ENCODE results near the gene C6orf120. TPM values are rescaled to one million over a fixed set of nuclear protein-coding genes. Genes with fewer than 3 reads are reported as not detected.

Gene C6orf120
- total and polyA plus RNA-seq, 10 donors = 6.7 to 39.5 (median 22.2) TPM

DNA sequence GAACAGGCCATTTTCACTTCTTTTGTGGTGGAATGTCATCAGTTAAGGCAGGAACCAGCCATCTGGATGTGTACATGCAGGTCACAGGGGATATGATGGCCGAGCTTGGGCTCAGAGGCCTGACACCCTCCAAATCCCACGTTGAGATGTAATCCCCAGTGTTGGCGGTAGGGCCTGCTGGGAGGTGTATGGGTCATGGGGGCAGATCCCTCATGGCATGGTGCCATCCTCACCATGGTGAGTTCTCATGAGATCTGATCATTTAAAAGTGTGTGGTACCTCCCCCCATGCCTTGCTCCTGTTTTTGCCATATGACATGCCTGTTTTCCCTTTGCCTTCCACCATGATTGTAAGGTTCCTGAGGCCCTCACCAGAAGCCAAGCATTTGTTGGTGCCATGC, 26.9 kb upstream of the C6orf120 start:
- no peak overlapping the region for H3K4me3 ChIP-seq
- TF ChIP-seq, protein P1, sequence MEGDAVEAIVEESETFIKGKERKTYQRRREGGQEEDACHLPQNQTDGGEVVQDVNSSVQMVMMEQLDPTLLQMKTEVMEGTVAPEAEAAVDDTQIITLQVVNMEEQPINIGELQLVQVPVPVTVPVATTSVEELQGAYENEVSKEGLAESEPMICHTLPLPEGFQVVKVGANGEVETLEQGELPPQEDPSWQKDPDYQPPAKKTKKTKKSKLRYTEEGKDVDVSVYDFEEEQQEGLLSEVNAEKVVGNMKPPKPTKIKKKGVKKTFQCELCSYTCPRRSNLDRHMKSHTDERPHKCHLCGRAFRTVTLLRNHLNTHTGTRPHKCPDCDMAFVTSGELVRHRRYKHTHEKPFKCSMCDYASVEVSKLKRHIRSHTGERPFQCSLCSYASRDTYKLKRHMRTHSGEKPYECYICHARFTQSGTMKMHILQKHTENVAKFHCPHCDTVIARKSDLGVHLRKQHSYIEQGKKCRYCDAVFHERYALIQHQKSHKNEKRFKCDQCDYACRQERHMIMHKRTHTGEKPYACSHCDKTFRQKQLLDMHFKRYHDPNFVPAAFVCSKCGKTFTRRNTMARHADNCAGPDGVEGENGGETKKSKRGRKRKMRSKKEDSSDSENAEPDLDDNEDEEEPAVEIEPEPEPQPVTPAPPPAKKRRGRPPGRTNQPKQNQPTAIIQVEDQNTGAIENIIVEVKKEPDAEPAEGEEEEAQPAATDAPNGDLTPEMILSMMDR (IDR thresholded peaks at IDR 0.05 in 8 of 11, conservative IDR thresholded peaks at IDR 0.05 in 3 of 11) = no peak
- TF ChIP-seq POLR2AphosphoS5 (IDR thresholded peaks at IDR 0.05) (no peak), POLR2A (IDR thresholded peaks at IDR 0.05) (no peak)
- H3K27me3 ChIP-seq (replicated peaks in 1 of 7) = no peaks in the 10 kb centered on the region
- intact Hi-C loops (cut with DNase I; ENCODE audit: low total_unique reads) = no loop called here
- H3K36me3 ChIP-seq = peaks cover 0 to 48% (median 4%) of the 10 kb centered on the region in 6 donors
- no peak overlapping the region for H3K27ac ChIP-seq
- H3K9me3 ChIP-seq = no peaks in the 10 kb centered on the region
- peaks cover 0 to 5% (median 5%) of the 10 kb centered on the region in 6 donors for H3K4me1 ChIP-seq
- WGBS, 5 donors = 90 to 100% (median 98%) methylated on average over 2 to 3 of the region's 3 CpGs
- DNase-seq = no peak

DNA sequence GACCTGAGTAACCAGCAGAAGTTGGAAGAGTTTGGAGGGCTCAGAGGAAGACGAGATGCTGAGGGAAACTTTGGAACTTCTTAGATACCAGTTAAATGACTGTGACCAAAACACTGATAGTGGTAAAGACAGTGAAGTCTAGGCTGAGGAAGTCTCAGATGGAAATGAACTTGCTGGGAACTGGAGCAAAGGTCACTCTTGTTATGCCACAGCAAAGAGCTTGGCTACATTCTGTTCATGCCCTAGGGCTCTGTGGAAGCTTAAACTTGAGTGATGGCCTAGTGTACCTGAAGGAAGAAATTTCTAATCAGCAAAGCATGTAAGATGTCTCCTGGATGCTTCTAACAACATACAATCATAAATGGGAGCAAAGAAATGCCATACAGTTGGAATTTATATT, 24.8 kb upstream of the C6orf120 start:
- Histone ChIP-seq H3K27ac (no peak overlapping the region), H3K4me1 (no peaks in the 10 kb centered on the region), H3K27me3 (replicated peaks in 1 of 7) (no peaks in the 10 kb centered on the region), H3K4me3 (no peak overlapping the region), H3K9me3 (peaks cover 0 to 16% (median 5%) of the 10 kb centered on the region in 8 donors), H3K36me3 (peaks cover 0 to 47% (median 2%) of the 10 kb centered on the region in 6 donors)
- 85 to 97% (median 85%) methylated on average over 1 of the region's 1 CpG for WGBS, 5 donors
- TF ChIP-seq, protein P1 (IDR thresholded peaks at IDR 0.05 in 8 of 11, conservative IDR thresholded peaks at IDR 0.05 in 3 of 11) = no peak
- TF ChIP-seq POLR2AphosphoS5 (IDR thresholded peaks at IDR 0.05) (no peak), POLR2A (IDR thresholded peaks at IDR 0.05) (no peak)
- intact Hi-C loops (cut with DNase I; ENCODE audit: low total_unique reads) = no loop called here
- no peak for DNase-seq

DNA sequence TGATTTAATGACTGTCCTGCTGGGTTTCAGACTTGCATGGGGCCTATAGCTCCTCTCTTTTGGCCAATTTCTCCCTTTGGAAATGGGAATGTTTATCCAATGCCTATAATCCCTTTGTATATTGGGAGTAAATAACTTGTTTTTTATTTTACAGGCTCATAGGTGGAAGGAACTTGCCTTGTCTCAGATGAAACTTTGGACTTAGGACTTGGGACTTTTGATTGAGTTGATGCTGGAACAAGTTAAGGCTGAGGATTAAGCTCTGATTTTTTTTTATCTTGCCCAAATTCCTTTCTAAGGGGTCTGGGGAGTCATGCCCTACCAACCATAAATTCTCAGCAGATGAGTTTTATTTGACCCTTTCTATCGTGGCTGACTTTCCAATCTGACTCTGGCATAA, 23.6 kb upstream of the C6orf120 start:
- H3K9me3 ChIP-seq = peaks cover 0 to 16% (median 5%) of the 10 kb centered on the region in 8 donors
- H3K27ac ChIP-seq = no peak overlapping the region
- peaks cover 0 to 51% (median 2%) of the 10 kb centered on the region in 6 donors for H3K36me3 ChIP-seq
- H3K4me3 ChIP-seq = no peak overlapping the region
- WGBS, 5 donors = 79 to 96% (median 88%) methylated on average over 1 of the region's 1 CpG
- no peaks in the 10 kb centered on the region for H3K4me1 ChIP-seq
- intact Hi-C loops (cut with DNase I; ENCODE audit: low total_unique reads) = no loop called here
- TF ChIP-seq POLR2A (IDR thresholded peaks at IDR 0.05) = no peak
- no peaks in the 10 kb centered on the region for H3K27me3 ChIP-seq (replicated peaks in 1 of 7)
- no peak for DNase-seq

DNA sequence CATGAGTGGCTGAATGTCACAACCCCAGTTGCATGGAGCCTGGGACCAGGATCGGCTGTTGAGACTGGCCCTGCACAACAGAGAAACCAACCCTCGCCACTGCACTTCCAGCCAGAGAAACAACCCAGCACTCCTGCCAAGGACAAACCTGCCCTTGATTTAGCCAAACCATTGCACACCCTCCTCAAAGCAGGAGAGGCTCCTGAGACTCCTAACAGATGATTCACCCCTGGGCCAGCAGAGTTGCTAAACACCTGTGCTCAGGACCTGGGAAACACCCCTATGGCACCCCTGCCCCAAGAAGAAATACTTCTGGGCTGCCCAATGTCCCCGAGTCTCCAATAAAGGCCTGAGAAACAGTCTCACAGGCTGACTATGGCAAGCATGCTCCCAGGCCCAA, 17.9 kb upstream of the C6orf120 start:
- no peak for DNase-seq
- Histone ChIP-seq H3K27me3 (replicated peaks in 1 of 7) (no peaks in the 10 kb centered on the region), H3K36me3 (peaks cover 0 to 81% (median 27%) of the 10 kb centered on the region in 6 donors), H3K4me1 (no peaks in the 10 kb centered on the region), H3K27ac (no peak overlapping the region), H3K4me3 (no peak overlapping the region), H3K9me3 (peaks cover 0 to 51% (median 35%) of the 10 kb centered on the region in 8 donors)
- TF ChIP-seq, protein P1 (IDR thresholded peaks at IDR 0.05 in 8 of 11, conservative IDR thresholded peaks at IDR 0.05 in 3 of 11) = no peak
- TF ChIP-seq POLR2A (IDR thresholded peaks at IDR 0.05) (no peak), POLR2AphosphoS5 (IDR thresholded peaks at IDR 0.05) (no peak)
- WGBS, 5 donors = 92 to 100% (median 94%) methylated on average over 3 of the region's 3 CpGs
- intact Hi-C loops (cut with DNase I; ENCODE audit: low total_unique reads) = no loop called here

DNA sequence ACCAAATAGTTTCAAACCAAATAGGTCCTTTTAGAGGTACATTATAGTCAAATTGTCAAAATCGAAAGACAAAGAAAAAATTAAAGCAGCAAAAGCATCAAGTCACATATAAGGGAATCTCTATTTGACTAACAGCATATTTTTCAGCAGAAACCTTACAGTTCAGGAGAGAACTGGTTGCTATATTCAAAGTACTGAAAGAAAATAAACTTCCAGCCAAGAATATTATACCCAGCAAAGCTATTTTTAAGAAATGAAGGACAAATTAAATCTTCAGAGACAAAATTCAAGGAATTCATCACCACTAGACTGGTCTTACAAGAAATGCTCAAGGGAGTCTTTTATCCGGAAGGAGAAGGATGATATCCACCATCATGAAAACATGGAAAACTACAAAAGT, 16.1 kb upstream of the C6orf120 start:
- Histone ChIP-seq H3K27me3 (replicated peaks in 1 of 7) (no peaks in the 10 kb centered on the region), H3K27ac (no peak overlapping the region), H3K9me3 (peaks cover 0 to 43% (median 34%) of the 10 kb centered on the region in 8 donors), H3K36me3 (peaks cover 0 to 70% (median 27%) of the 10 kb centered on the region in 6 donors), H3K4me3 (no peak overlapping the region), H3K4me1 (no peaks in the 10 kb centered on the region)
- 92 to 97% (median 96%) methylated on average over 2 of the region's 2 CpGs for WGBS, 5 donors
- TF ChIP-seq, protein P1 (IDR thresholded peaks at IDR 0.05 in 8 of 11, conservative IDR thresholded peaks at IDR 0.05 in 3 of 11) = no peak
- TF ChIP-seq POLR2A (IDR thresholded peaks at IDR 0.05) (no peak), POLR2AphosphoS5 (IDR thresholded peaks at IDR 0.05) (no peak)
- no peak for DNase-seq
- intact Hi-C loops (cut with DNase I; ENCODE audit: low total_unique reads) = no loop called here
